Endodermal cell (in vitro differentiated cells): ENCODE data around the gene NDUFAF5. TPM values are rescaled to one million over a fixed set of nuclear protein-coding genes. Genes with fewer than 3 reads are reported as not detected.

ENCODE experiments used
- DNase-seq: peaks from one replicate; pipeline ENCODE4 v3.0.0-alpha.2; 2017
- H3K27ac ChIP-seq: 2 replicates; pipeline ENCODE4 v1.5.1; 2013; ENCODE audit warnings: mild to moderate bottlenecking, low read depth, low read length, moderate library complexity
- H3K27me3 ChIP-seq: 2 replicates; pipeline ENCODE4 v1.6.1; 2013; ENCODE audit warnings: mild to moderate bottlenecking, low read length, moderate library complexity; ENCODE audit not compliant: insufficient read depth, control insufficient read depth, poor library complexity, severe bottlenecking
- H3K36me3 ChIP-seq: 2 replicates; pipeline ENCODE4 v1.7.0; 2013; ENCODE audit warnings: mild to moderate bottlenecking, low read length, moderate library complexity; ENCODE audit not compliant: control insufficient read depth, insufficient read depth
- H3K4me1 ChIP-seq: one replicate; pipeline ENCODE4 v1.7.0; 2013; ENCODE audit warnings: low read length; ENCODE audit not compliant: control insufficient read depth, insufficient read depth
- H3K4me3 ChIP-seq: 2 replicates; pipeline ENCODE4 v1.5.1; 2013; ENCODE audit warnings: mild to moderate bottlenecking, low read length, moderate library complexity
- H3K9ac ChIP-seq: 2 replicates; pipeline ENCODE4 v1.6.1; 2013; ENCODE audit warnings: mild to moderate bottlenecking, low read length, moderate library complexity; ENCODE audit not compliant: poor library complexity, severe bottlenecking; ENCODE audit errors: extremely low read depth
- H3K9me3 ChIP-seq: 2 replicates; pipeline ENCODE4 v1.6.1; 2013; ENCODE audit warnings: mild to moderate bottlenecking, low read length, moderate library complexity; ENCODE audit not compliant: control insufficient read depth
- H3K27ac Mint-ChIP-seq: 2 replicates; pipeline ENCODE4 v1.8.0; 2020; ENCODE audit warnings: mixed read lengths
- H3K27me3 Mint-ChIP-seq: 2 replicates; pipeline ENCODE4 v1.8.0; 2021; ENCODE audit warnings: mild to moderate bottlenecking, mixed read lengths; ENCODE audit not compliant: insufficient read depth
- H3K36me3 Mint-ChIP-seq: 2 replicates; pipeline ENCODE4 v1.8.0; 2020; ENCODE audit warnings: low read depth, mixed read lengths
- H3K4me1 Mint-ChIP-seq: 2 replicates; pipeline ENCODE4 v1.8.0; 2020; ENCODE audit warnings: mixed read lengths
- H3K4me3 Mint-ChIP-seq: 2 replicates; pipeline ENCODE4 v1.8.0; 2020; ENCODE audit warnings: mild to moderate bottlenecking, moderate library complexity, mixed read lengths
- H3K9me3 Mint-ChIP-seq: 2 replicates; pipeline ENCODE4 v1.8.0; 2020; ENCODE audit warnings: mild to moderate bottlenecking, mixed read lengths
- WGBS, 2 experiments: methylation state at CpG; one replicate each; pipeline versions ENCODE4 v1.1.5 to v1.1.7; 2013; ENCODE audit warnings: missing lambda C conversion rate in 2 of 2, mixed read lengths in 1 of 2; ENCODE audit not compliant: insufficient coverage in 1 of 2, insufficient read length in 1 of 2; 5-methylcytosine and 5-hydroxymethylcytosine counted together
- total RNA-seq, 2 donors: library from RNA; stranded (reverse); fragmentation: NEBNext Ultra II Directional in 1 of 2; extraction: Animal tissue kit (Norgen Biotek cat#: 25700) in 1 of 2; gene quantifications; 2 replicates in 1 of 2; 3 replicates in 1 of 2; pipeline ENCODE4 v1.2.1, GENCODE V29; 2021
- TF ChIP-seq, protein P1 (sequence below): fragments of 200-600 bp; sonication (generic); conservative IDR thresholded peaks from 2 replicates; pipeline ENCODE4 v1.5.0; 2021; ENCODE audit warnings: antibody characterized with exemption, mild to moderate bottlenecking

NDUFAF5 gene
- total RNA-seq, 2 donors from 2014 or later = 32.9 to 33.5 TPM

DNA sequence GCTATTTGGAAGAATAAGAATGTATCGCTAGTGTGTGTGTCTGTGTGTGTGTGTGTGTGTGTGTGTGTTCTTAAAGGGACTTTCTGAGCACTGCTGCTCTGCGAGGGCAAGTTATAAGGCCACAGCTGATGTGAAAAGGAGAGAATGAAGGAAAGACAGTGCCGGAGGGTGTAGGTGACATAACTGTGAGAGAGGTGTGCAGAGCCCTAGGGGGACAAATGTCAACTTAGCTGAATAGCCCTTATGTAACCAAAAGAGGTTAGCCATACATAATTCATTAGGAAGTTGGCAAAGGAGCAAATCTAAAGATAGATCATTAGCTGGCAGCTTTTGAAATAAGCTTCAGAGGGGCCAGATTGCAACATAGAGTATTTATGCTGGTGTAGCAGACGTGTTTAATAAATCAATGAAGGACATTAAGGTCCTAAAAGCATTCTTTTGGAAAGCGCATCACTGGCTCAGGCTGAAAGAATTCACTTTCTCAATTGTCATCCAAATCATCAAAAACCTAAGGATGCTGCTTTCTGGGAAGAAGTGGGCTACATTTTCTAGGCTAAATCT is 81.0 kb downstream of the NDUFAF5 start:
- no peaks in the 10 kb centered on the region for H3K9me3 Mint-ChIP-seq
- Histone ChIP-seq H3K9ac (no peak overlapping the region), H3K36me3 (no peaks in the 10 kb centered on the region), H3K4me3 (no peak overlapping the region), H3K9me3 (no peaks in the 10 kb centered on the region), H3K27me3 (peaks cover 50% of the 10 kb centered on the region), H3K27ac (peak overlapping the region; percentile 16), H3K4me1 (no peaks in the 10 kb centered on the region)
- H3K4me3 Mint-ChIP-seq = no peak overlapping the region
- TF ChIP-seq, protein P1, sequence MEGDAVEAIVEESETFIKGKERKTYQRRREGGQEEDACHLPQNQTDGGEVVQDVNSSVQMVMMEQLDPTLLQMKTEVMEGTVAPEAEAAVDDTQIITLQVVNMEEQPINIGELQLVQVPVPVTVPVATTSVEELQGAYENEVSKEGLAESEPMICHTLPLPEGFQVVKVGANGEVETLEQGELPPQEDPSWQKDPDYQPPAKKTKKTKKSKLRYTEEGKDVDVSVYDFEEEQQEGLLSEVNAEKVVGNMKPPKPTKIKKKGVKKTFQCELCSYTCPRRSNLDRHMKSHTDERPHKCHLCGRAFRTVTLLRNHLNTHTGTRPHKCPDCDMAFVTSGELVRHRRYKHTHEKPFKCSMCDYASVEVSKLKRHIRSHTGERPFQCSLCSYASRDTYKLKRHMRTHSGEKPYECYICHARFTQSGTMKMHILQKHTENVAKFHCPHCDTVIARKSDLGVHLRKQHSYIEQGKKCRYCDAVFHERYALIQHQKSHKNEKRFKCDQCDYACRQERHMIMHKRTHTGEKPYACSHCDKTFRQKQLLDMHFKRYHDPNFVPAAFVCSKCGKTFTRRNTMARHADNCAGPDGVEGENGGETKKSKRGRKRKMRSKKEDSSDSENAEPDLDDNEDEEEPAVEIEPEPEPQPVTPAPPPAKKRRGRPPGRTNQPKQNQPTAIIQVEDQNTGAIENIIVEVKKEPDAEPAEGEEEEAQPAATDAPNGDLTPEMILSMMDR = no peak
- DNase-seq = no peak
- 70 to 86% methylated on average over 3 to 5 of the region's 5 CpGs for WGBS, 2 experiments
- no peak overlapping the region for H3K27ac Mint-ChIP-seq
- H3K27me3 Mint-ChIP-seq = peaks cover 20% of the 10 kb centered on the region
- H3K4me1 Mint-ChIP-seq = no peaks in the 10 kb centered on the region
- H3K36me3 Mint-ChIP-seq = no peaks in the 10 kb centered on the region

DNA sequence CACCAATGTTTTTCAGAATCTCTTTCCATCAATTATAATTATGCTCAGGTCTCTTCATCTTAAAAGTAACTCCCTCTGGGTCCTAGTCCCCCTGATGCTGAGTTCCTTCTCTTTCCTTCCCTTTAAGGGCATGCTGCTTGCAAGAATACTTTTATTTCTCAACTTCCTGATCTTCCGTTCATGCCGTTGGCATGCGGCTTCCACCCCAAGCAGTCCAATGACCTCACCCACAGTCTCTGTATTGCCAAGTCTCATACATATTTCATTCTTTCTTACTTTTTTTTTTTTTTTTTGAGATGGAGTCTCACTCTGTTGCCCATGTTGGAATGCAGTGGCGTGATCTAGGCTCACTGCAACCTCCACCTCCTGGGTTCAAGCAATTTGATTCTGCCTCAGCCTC is 83.5 kb downstream of the NDUFAF5 start:
- H3K9me3 ChIP-seq = no peaks in the 10 kb centered on the region
- Mint-ChIP-seq H3K27me3 (peaks cover 18% of the 10 kb centered on the region), H3K27ac (no peak overlapping the region), H3K36me3 (no peaks in the 10 kb centered on the region), H3K9me3 (no peaks in the 10 kb centered on the region), H3K4me1 (no peaks in the 10 kb centered on the region), H3K4me3 (no peak overlapping the region)
- peaks cover 55% of the 10 kb centered on the region for H3K27me3 ChIP-seq
- WGBS, 2 experiments = 93 to 95% methylated on average over 4 of the region's 4 CpGs
- TF ChIP-seq, protein P1 = no peak
- no peak overlapping the region for H3K27ac ChIP-seq
- no peak for DNase-seq
- no peaks in the 10 kb centered on the region for H3K36me3 ChIP-seq
- H3K4me3 ChIP-seq = no peak overlapping the region
- H3K4me1 ChIP-seq = no peaks in the 10 kb centered on the region
- no peak overlapping the region for H3K9ac ChIP-seq

DNA sequence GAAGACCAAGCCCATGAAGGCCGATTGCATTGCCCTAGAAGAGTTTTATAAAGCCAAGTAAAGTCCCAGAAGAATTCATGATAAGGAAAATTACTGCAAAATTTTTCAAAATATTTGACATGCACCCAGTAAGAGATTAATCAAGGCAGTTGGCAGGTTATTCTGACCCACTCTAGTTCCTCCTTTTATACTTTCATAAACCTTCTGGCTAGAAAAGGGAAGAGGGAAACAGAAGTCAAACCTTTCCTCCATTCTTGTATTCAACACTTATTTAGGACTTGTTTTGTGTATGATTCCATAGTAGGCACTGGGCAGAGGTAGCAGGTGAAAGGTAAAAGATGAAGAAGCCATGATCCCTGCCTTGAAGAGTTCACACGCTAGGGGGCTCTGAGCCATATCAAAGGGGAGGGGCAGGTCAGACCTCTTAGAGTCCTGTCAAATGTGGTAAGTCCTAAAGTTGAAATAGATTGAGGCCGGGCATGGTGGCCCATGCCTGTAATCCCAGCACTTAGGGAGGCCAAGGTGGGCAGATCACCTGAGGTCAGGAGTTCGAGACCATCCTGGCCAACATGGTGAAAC is 85.4 kb downstream of the NDUFAF5 start:
- peaks cover 4% of the 10 kb centered on the region for H3K4me1 ChIP-seq
- DNase-seq = peak; percentile 74
- H3K27ac Mint-ChIP-seq = no peak overlapping the region
- no peaks in the 10 kb centered on the region for H3K36me3 Mint-ChIP-seq
- no peaks in the 10 kb centered on the region for H3K9me3 ChIP-seq
- peaks cover 16% of the 10 kb centered on the region for H3K4me1 Mint-ChIP-seq
- H3K9ac ChIP-seq = no peak overlapping the region
- no peaks in the 10 kb centered on the region for H3K36me3 ChIP-seq
- no peak overlapping the region for H3K4me3 ChIP-seq
- TF ChIP-seq, protein P1 = peak; percentile 67
- H3K4me3 Mint-ChIP-seq = no peak overlapping the region
- peaks cover 42% of the 10 kb centered on the region for H3K27me3 ChIP-seq
- H3K27me3 Mint-ChIP-seq = peaks cover 18% of the 10 kb centered on the region
- no peak overlapping the region for H3K27ac ChIP-seq
- WGBS, 2 experiments = 89 to 100% methylated on average over 2 to 4 of the region's 4 CpGs
- no peaks in the 10 kb centered on the region for H3K9me3 Mint-ChIP-seq

Other genes starting within 250 kb of the NDUFAF5 start
- 10 to 100 TPM; 15.8 to 16.6 TPM for gene TASP1, start 146.1 kb upstream of the NDUFAF5 start, total RNA-seq
- gene ESF1, start 109 bp upstream of the NDUFAF5 start, total RNA-seq = 10 to 100 TPM; 23.9 to 32.1 TPM
- gene SEL1L2, start 205.6 kb downstream of the NDUFAF5 start, total RNA-seq = not detected
- 1 to 10 TPM; 2.3 to 4.8 TPM for gene MACROD2, start 210.5 kb downstream of the NDUFAF5 start, total RNA-seq